Hematopoietic multipotent progenitor cell (in vitro differentiated cells): ENCODE data around the gene ZNF431. TPM values are rescaled to one million over a fixed set of nuclear protein-coding genes. Genes with fewer than 3 reads are reported as not detected.
"Not testable (repeated sequence)": the region's sequence is repeated elsewhere in the genome, so short reads cannot be mapped to it uniquely, and the experiment has no call there.

Source experiments
- DNase-seq, 3 donors: peaks; one replicate each; pipeline ENCODE4 v3.0.0-alpha.2; 2011 to 2015; ENCODE audit warnings: low read depth in 2 of 3, low spot score in 2 of 3
- total RNA-seq: library from RNA; depleted of rRNA; stranded (reverse); fragments of >200 nt; gene quantifications from one replicate; pipeline ENCODE4 v1.2.3, GENCODE V29; 2012

Gene ZNF431
- 5.1 TPM for total RNA-seq

- peak; percentile 67 to 97 (median 92) for DNase-seq
Measured at GRCh38 chr19:21141787-21142464, at the start of gene ZNF431. TSS of gene ZNF431 (plus strand) at chr19:21142040. CDS start at chr19:21142184, 144 bp downstream.

GRCh38 chr19:21092109-21092508, 49.7 kb upstream of the ZNF431 start:
- no peak for DNase-seq

GRCh38 chr19:21094347-21095025, 47.4 kb upstream of the ZNF431 start:
- no peak for DNase-seq

- no peak for DNase-seq
Measured at GRCh38 chr19:21098291-21098690, 43.5 kb upstream of the ZNF431 start.

- DNase-seq, result no peak
Measured at GRCh38 chr19:21101521-21102242, 40.2 kb upstream of the ZNF431 start.

GRCh38 chr19:21109116-21109515, 32.7 kb upstream of the ZNF431 start:
- no peak for DNase-seq

- DNase-seq, result no peak
Measured at GRCh38 chr19:21110183-21110582, 31.7 kb upstream of the ZNF431 start.

GRCh38 chr19:21115430-21115829, 26.4 kb upstream of the ZNF431 start:
- peak in 1 of 3 donors; percentile 3 for DNase-seq

- no peak for DNase-seq
Measured at GRCh38 chr19:21117041-21117907, 24.6 kb upstream of the ZNF431 start.

GRCh38 chr19:21126078-21126477, 15.8 kb upstream of the ZNF431 start:
- no peak for DNase-seq

- DNase-seq, result no peak
Measured at GRCh38 chr19:21127001-21127400, 14.8 kb upstream of the ZNF431 start.

- DNase-seq, result no peak
Measured at GRCh38 chr19:21127898-21128297, 13.9 kb upstream of the ZNF431 start.

- peak in 2 of 3 donors; percentile 9 to 20 for DNase-seq
Measured at GRCh38 chr19:21128901-21129698, 12.7 kb upstream of the ZNF431 start.

- DNase-seq, result no peak
Measured at GRCh38 chr19:21130097-21130775, 11.6 kb upstream of the ZNF431 start.

GRCh38 chr19:21133633-21134032, 8.2 kb upstream of the ZNF431 start:
- DNase-seq, result no peak

GRCh38 chr19:21134934-21135366, 6.9 kb upstream of the ZNF431 start:
- no peak for DNase-seq

GRCh38 chr19:21135433-21135832, 6.4 kb upstream of the ZNF431 start:
- no peak for DNase-seq

GRCh38 chr19:21138130-21138529, 3.7 kb upstream of the ZNF431 start:
- no peak for DNase-seq

GRCh38 chr19:21141006-21141405, 834 bp upstream of the ZNF431 start:
- not testable (repeated sequence) for DNase-seq
